Measurements from ENCODE around the gene PROSER2.

DNA sequence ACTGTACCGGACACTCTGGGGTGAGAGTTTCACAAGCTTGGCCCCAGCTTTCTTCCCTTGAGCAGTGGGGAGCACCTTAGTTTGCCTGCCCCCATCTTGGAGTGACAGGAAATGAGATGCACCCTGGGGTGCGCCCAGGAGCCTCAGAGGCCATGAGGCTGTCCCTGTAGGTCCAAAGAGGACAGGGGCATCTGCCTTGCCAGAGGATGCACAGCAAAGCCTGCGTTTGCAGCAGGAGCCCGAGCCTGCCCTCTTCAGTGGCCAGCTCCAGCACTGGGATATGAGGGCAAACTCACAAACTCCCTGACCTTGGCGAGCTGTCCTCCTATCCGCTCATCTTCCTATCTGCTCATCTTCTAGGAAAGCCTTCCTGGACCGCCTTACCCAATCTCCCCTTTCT lies 79.5 kb downstream of the PROSER2 start:
- no peak for TF ChIP-seq POLR2A (IDR thresholded peaks at IDR 0.05; ENCODE audit: low read depth, low read length)
- TF ChIP-seq POLR2AphosphoS5 (IDR thresholded peaks at IDR 0.05; ENCODE audit: low read depth, low read length) = no peak
